Keratinocyte (primary cell): ENCODE data around the gene NPIPB8. TPM values are rescaled to one million over a fixed set of nuclear protein-coding genes. Genes with fewer than 3 reads are reported as not detected.

ENCODE experiments used
- DNase-seq: peaks from one replicate; pipeline ENCODE4 v3.0.0-alpha.2; 2011; ENCODE audit warnings: low read depth, missing footprints, low spot score
- FAIRE-seq: peaks from 2 replicates; lab custom pipeline; 2011; peaks lifted over from hg19 to GRCh38; lab: Jason Lieb, UNC
- H2AFZ ChIP-seq: 2 replicates; pipeline ENCODE4 v1.6.0; 2012; ENCODE audit warnings: low read length, control low read depth, inconsistent platforms; ENCODE audit not compliant: control insufficient read depth
- H3K27ac ChIP-seq: 2 replicates; pipeline ENCODE4 v1.5.1; 2011; ENCODE audit warnings: low read length; ENCODE audit not compliant: control insufficient read depth, insufficient read depth
- H3K27me3 ChIP-seq: 3 replicates; pipeline ENCODE4 v1.6.0; 2011; ENCODE audit warnings: low read length; ENCODE audit not compliant: control insufficient read depth, insufficient read depth; ENCODE audit errors: extremely low read depth
- H3K36me3 ChIP-seq, 2 experiments: 2 replicates in 1 of 2; 3 replicates in 1 of 2; pipeline ENCODE4 v1.5.1; 2011; ENCODE audit warnings: low read length in 2 of 2, mild to moderate bottlenecking in 1 of 2; ENCODE audit not compliant: control insufficient read depth in 2 of 2, insufficient read depth in 2 of 2; ENCODE audit errors: extremely low read depth in 1 of 2
- H3K4me1 ChIP-seq: 3 replicates; pipeline ENCODE4 v1.5.1; 2011; ENCODE audit warnings: low read length; ENCODE audit not compliant: control insufficient read depth, insufficient read depth; ENCODE audit errors: extremely low read depth
- H3K4me2 ChIP-seq: 3 replicates; pipeline ENCODE4 v1.6.0; 2011; ENCODE audit warnings: low read depth, low read length; ENCODE audit not compliant: control insufficient read depth, insufficient read depth; ENCODE audit errors: extremely low read depth
- H3K4me3 ChIP-seq, 3 experiments: fragments of 200-600 bp in 1 of 3; sonication (generic) in 1 of 3; 2 replicates in 2 of 3; 3 replicates in 1 of 3; pipeline ENCODE4 v1.5.1; 2011 to 2016; ENCODE audit warnings: low read length in 3 of 3, mild to moderate bottlenecking in 3 of 3, control low read depth in 2 of 3, inconsistent platforms in 1 of 3, low read depth in 1 of 3, mixed read lengths in 1 of 3, mixed run types in 1 of 3, moderate library complexity in 1 of 3; ENCODE audit not compliant: control insufficient read depth in 2 of 3, insufficient read depth in 2 of 3; ENCODE audit errors: extremely low read depth in 1 of 3
- H3K79me2 ChIP-seq: 2 replicates; pipeline ENCODE4 v1.6.0; 2012; ENCODE audit warnings: low read length; ENCODE audit not compliant: control insufficient read depth, insufficient read depth
- H3K9ac ChIP-seq: 3 replicates; pipeline ENCODE4 v1.6.0; 2011; ENCODE audit warnings: low read length; ENCODE audit not compliant: control insufficient read depth, insufficient read depth; ENCODE audit errors: extremely low read depth
- H3K9me1 ChIP-seq: 3 replicates; pipeline ENCODE4 v1.6.0; 2011; ENCODE audit warnings: low read length; ENCODE audit not compliant: control insufficient read depth, insufficient read depth; ENCODE audit errors: extremely low read depth
- H3K9me3 ChIP-seq: 2 replicates; pipeline ENCODE4 v1.5.1; 2012; ENCODE audit warnings: low read depth, low read length; ENCODE audit not compliant: control insufficient read depth
- H4K20me1 ChIP-seq: 3 replicates; pipeline ENCODE4 v1.6.0; 2011; ENCODE audit warnings: low read length; ENCODE audit not compliant: control insufficient read depth, insufficient read depth; ENCODE audit errors: extremely low read depth
- CTCF ChIP-seq, 3 experiments: IDR thresholded peaks in 1 of 3; conservative IDR thresholded peaks in 1 of 3; optimal IDR thresholded peaks in 1 of 3; 2 replicates in 2 of 3; 3 replicates in 1 of 3; pipeline versions ENCODE3 to v1.5.1; 2011; ENCODE audit warnings: low read length in 3 of 3, mild to moderate bottlenecking in 3 of 3, moderate library complexity in 2 of 3, control low read depth in 1 of 3, inconsistent platforms in 1 of 3; ENCODE audit not compliant: insufficient read depth in 2 of 3; ENCODE audit errors: extremely low read depth in 1 of 3
- EZH2 ChIP-seq: IDR thresholded peaks from one replicate; pipeline ENCODE4 v1.6.1; 2012; ENCODE audit warnings: inconsistent platforms, mild to moderate bottlenecking, low read length, moderate library complexity
- dilution Hi-C: fragments of 300-500 bp; cut with MboI; formaldehyde crosslinking; loops from one replicate; pipeline ENCODE4 v1.7.0; 2020; ENCODE audit warnings: low sequenced_read_pairs; ENCODE audit not compliant: extremely low pct_ligation_motif_present
- polyA plus RNA-seq, 5 experiments: library from polyadenylated mRNA; depleted of rRNA in 3 of 5; stranded (reverse) in 3 of 5; stranded (forward) in 1 of 5; unstranded in 1 of 5; fragments of >200 nt; gene quantifications; 1 replicate in 1 of 5; 2 replicates in 3 of 5; 3 replicates in 1 of 5; pipeline versions ENCODE4 v1.2.1 to v1.2.3, GENCODE V29; 2011 to 2012; ENCODE audit warnings: missing spikeins in 2 of 5, low read depth in 1 of 5, low replicate concordance in 1 of 5

NPIPB8 gene
- polyA plus RNA-seq, 1 donor (not counting 4 experiments of a cell fraction or from before 2014, with no cell fraction given) = 0.41 TPM

- Histone ChIP-seq H3K36me3 (peaks cover 5 to 6% of the 10 kb centered on the region in 2 experiments), H3K4me3 (no peak overlapping the region), H3K9me3 (no peaks in the 10 kb centered on the region), H4K20me1 (no peaks in the 10 kb centered on the region), H3K79me2 (no peaks in the 10 kb centered on the region), H2AFZ (no peak overlapping the region), H3K4me2 (no peak overlapping the region), H3K9me1 (no peaks in the 10 kb centered on the region), H3K4me1 (peaks cover 6% of the 10 kb centered on the region), H3K27ac (no peak overlapping the region), H3K27me3 (no peaks in the 10 kb centered on the region), H3K9ac (no peak overlapping the region)
- TF ChIP-seq EZH2 = no peak
- no peak for TF ChIP-seq CTCF (optimal IDR thresholded peaks at IDR 0.05 in 1 of 3, IDR thresholded peaks at IDR 0.05 in 1 of 3, conservative IDR thresholded peaks at IDR 0.05 in 1 of 3; ENCODE audit: extremely low read depth in 1 of 3, insufficient read depth in 2 of 3, low read length in 3 of 3)
- DNase-seq (no peak), FAIRE-seq (no peak)
- dilution Hi-C loops = no loop called here
Measured at GRCh38 chr16:28589930-28590329, 47.9 kb upstream of the NPIPB8 start.

- no peak overlapping the region for H3K4me2 ChIP-seq
- H4K20me1 ChIP-seq = no peaks in the 10 kb centered on the region
- no peaks in the 10 kb centered on the region for H3K9me3 ChIP-seq
- FAIRE-seq (no peak), DNase-seq (no peak)
- H3K9me1 ChIP-seq = no peaks in the 10 kb centered on the region
- peaks cover 6% of the 10 kb centered on the region for H3K4me1 ChIP-seq
- dilution Hi-C loops = no loop called here
- H3K27ac ChIP-seq = no peak overlapping the region
- H3K36me3 ChIP-seq = peaks cover 2 to 6% of the 10 kb centered on the region in 2 experiments
- H3K79me2 ChIP-seq = no peaks in the 10 kb centered on the region
- no peak overlapping the region for H3K9ac ChIP-seq
- no peaks in the 10 kb centered on the region for H3K27me3 ChIP-seq
- no peak overlapping the region for H2AFZ ChIP-seq
- no peak for TF ChIP-seq EZH2
- TF ChIP-seq CTCF (optimal IDR thresholded peaks at IDR 0.05 in 1 of 3, IDR thresholded peaks at IDR 0.05 in 1 of 3, conservative IDR thresholded peaks at IDR 0.05 in 1 of 3; ENCODE audit: extremely low read depth in 1 of 3, insufficient read depth in 2 of 3, low read length in 3 of 3) = no peak
- H3K4me3 ChIP-seq = no peak overlapping the region
Measured at GRCh38 chr16:28590384-28591340, 47.2 kb upstream of the NPIPB8 start.
